ENCODE results near the gene TICAM1.
"Not testable (repeated sequence)": the region's sequence is repeated elsewhere in the genome, so short reads cannot be mapped to it uniquely, and the experiment has no call there.

The TICAM1 gene

DNA sequence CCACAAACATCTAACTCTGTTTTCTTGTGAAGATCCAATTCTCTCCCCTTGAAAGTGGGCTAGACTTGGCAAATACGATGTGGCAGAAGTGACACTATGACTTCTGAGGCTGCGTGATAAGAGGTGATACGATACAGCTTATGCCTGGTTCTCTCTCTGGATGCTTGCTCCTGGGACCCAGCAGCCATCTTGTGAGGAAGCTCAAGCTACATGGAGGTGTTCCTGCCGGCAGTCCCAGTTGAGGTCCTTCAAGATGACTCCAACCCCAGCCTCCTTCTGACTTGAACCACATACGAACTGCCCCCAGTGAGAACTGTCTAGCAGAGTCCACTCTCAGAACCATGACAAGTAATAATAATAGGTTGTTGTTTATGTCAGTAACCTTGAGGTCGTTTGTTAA, 50.7 kb downstream of the TICAM1 start:
- no peak for DNase-seq
- H3K9me3 ChIP-seq (ENCODE audit: insufficient read depth, low read depth, low read length): peaks cover 2% of the 10 kb centered on the region
- no peak overlapping the region for H3K14ac ChIP-seq (ENCODE audit: low read length)
- H4K91ac ChIP-seq (ENCODE audit: low read depth, low read length): no peak overlapping the region
- H3K4ac ChIP-seq (ENCODE audit: low read depth, low read length): no peak overlapping the region
- no peak overlapping the region for H3K4me2 ChIP-seq (ENCODE audit: low read length)
- no peak overlapping the region for H3K4me3 ChIP-seq (ENCODE audit: low read depth, low read length)
- H2BK120ac ChIP-seq (ENCODE audit: insufficient read depth, low read length, poor library complexity): no peak overlapping the region
- no peaks in the 10 kb centered on the region for H3K36me3 ChIP-seq (ENCODE audit: control insufficient read depth in 1 of 2, insufficient read depth in 2 of 2, low read length in 2 of 2)
- no peak overlapping the region for H2AK5ac ChIP-seq (ENCODE audit: low read length)
- no peak overlapping the region for H4K8ac ChIP-seq (ENCODE audit: low read depth, low read length)
- no peak overlapping the region for H2BK12ac ChIP-seq (ENCODE audit: low read length)
- H3K79me2 ChIP-seq (ENCODE audit: control insufficient read depth, insufficient read depth, low read length, poor library complexity): no peaks in the 10 kb centered on the region
- no peaks in the 10 kb centered on the region for H3K4me1 ChIP-seq (ENCODE audit: control insufficient read depth in 1 of 2, insufficient read depth in 2 of 2, low read length in 2 of 2)
- no peak overlapping the region for H4K12ac ChIP-seq (ENCODE audit: low read depth, low read length)
- H3K27me3 ChIP-seq (ENCODE audit: insufficient read depth, low read length): no peaks in the 10 kb centered on the region
- no peaks in the 10 kb centered on the region for H3K79me1 ChIP-seq (ENCODE audit: low read length)
- no CpG with 5 or more reads among the region's 6 CpGs for WGBS (ENCODE audit: extremely low coverage, insufficient coverage, insufficient read length)
- no peak overlapping the region for H3K9ac ChIP-seq (ENCODE audit: low read length)
- H2AFZ ChIP-seq (ENCODE audit: insufficient read depth, low read length, poor library complexity): no peak overlapping the region
- no peak overlapping the region for H3K23ac ChIP-seq (ENCODE audit: low read length)
- no peak overlapping the region for H2BK5ac ChIP-seq (ENCODE audit: low read depth, low read length, poor library complexity)
- no peak overlapping the region for H3K18ac ChIP-seq (ENCODE audit: low read length)
- H3K27ac ChIP-seq (ENCODE audit: low read depth, low read length): no peak overlapping the region

DNA sequence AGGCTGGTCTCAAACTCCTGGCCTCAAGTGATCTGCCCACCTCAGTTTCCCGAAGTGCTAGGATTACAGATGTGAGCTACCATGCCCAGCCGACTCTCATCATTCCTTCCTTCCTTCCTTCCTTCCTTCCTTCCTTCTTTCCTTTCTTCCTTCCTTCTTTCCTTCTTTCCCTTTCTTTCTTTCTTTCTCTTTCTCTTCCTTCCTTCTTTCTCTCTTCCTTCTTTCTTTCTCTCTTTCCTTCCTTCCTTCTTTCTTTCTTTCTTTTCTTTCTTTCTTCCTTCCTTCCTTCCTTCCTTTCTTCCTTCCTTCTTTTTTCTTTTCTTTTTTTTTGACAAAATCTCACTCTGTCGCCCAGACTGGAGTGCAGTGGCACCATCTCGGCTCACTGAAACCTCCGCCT, 53.4 kb downstream of the TICAM1 start:
- not testable (repeated sequence) for H3K4me2 ChIP-seq (ENCODE audit: low read length); H2AK5ac ChIP-seq (ENCODE audit: low read length); H3K23ac ChIP-seq (ENCODE audit: low read length); H3K4me3 ChIP-seq (ENCODE audit: low read depth, low read length); H2BK120ac ChIP-seq (ENCODE audit: insufficient read depth, low read length, poor library complexity); H3K4ac ChIP-seq (ENCODE audit: low read depth, low read length); H3K14ac ChIP-seq (ENCODE audit: low read length); H3K79me1 ChIP-seq (ENCODE audit: low read length); H3K9ac ChIP-seq (ENCODE audit: low read length); H3K36me3 ChIP-seq (ENCODE audit: control insufficient read depth in 1 of 2, insufficient read depth in 2 of 2, low read length in 2 of 2); H4K91ac ChIP-seq (ENCODE audit: low read depth, low read length); H2BK5ac ChIP-seq (ENCODE audit: low read depth, low read length, poor library complexity); H3K18ac ChIP-seq (ENCODE audit: low read length); H4K8ac ChIP-seq (ENCODE audit: low read depth, low read length); H2AFZ ChIP-seq (ENCODE audit: insufficient read depth, low read length, poor library complexity); H3K27ac ChIP-seq (ENCODE audit: low read depth, low read length); H3K79me2 ChIP-seq (ENCODE audit: control insufficient read depth, insufficient read depth, low read length, poor library complexity); H3K9me3 ChIP-seq (ENCODE audit: insufficient read depth, low read depth, low read length); DNase-seq; H3K27me3 ChIP-seq (ENCODE audit: insufficient read depth, low read length); H3K4me1 ChIP-seq (ENCODE audit: control insufficient read depth in 1 of 2, insufficient read depth in 2 of 2, low read length in 2 of 2); H2BK12ac ChIP-seq (ENCODE audit: low read length); H4K12ac ChIP-seq (ENCODE audit: low read depth, low read length)
- WGBS (ENCODE audit: extremely low coverage, insufficient coverage, insufficient read length): no CpG with 5 or more reads among the region's 5 CpGs

DNA sequence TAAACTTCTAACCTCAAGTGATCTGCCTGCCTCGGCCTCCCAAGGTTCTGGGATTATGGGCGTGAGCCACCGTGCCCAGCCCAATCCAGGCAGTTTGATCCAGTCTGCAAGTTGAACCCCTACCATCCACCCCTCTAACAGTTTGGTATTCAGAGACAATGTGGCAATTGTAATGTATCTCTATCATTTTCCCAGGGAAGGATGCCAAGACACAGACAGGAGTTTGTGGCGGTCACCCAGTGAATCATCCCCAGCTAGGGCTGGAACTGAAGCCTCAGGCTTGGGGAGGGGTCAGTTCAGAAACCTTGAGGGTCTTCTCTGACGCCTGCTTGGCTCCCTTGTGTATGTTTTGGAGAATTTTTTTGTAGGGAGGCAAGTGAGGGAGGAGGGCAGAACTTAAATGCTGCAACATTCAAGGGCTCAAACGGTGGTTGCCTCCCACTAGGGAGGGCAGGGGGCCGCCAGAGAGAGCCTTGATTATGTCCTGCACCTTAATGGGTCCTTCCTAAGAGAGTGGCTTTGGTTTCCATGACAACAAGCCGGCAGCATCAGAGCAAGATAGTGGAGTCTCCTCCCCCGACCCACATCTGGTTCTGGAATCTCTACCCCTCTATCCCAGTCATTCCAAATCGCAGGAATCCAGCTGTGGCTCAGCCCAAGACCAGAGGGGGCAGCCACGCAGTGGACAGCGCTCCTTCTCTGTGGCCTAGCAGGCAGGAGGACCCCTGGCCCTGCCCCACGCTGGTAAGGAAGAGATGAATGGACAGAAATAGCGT, 54.9 kb downstream of the TICAM1 start:
- Histone ChIP-seq H2BK5ac (ENCODE audit: low read depth, low read length, poor library complexity) (no peak overlapping the region), H3K4me3 (ENCODE audit: low read depth, low read length) (no peak overlapping the region)

DNA sequence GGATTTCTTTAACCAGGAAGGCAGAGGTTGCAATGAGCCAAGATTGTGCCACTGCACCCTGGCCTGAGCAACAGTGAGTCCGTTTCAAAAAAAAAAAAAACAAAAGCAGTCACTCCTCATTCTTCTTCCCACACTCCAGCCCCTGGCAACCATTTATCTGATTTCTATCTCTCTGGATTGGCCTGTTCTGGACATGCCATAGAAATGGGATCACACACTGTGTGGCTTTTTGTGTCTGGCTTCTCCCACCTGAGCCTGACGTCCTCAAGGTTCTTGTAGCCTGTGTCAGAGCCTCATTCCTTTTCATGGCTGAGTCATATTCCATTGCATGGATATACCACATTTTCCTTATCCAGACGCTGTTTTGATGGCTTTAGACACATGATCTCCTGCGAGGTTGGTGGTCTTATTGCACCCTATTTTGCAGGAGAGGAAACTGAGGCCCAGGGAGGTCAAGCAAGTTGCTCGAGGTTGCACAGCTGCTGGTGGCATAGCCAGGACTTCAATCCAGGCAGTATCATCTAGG, 55.8 kb downstream of the TICAM1 start:
- Histone ChIP-seq H3K23ac (ENCODE audit: low read length) (no peak overlapping the region), H2BK5ac (ENCODE audit: low read depth, low read length, poor library complexity) (no peak overlapping the region), H2BK120ac (ENCODE audit: insufficient read depth, low read length, poor library complexity) (no peak overlapping the region), H4K91ac (ENCODE audit: low read depth, low read length) (no peak overlapping the region), H3K4ac (ENCODE audit: low read depth, low read length) (no peak overlapping the region), H3K4me3 (ENCODE audit: low read depth, low read length) (no peak overlapping the region), H3K4me2 (ENCODE audit: low read length) (no peak overlapping the region), H4K12ac (ENCODE audit: low read depth, low read length) (no peak overlapping the region), H3K18ac (ENCODE audit: low read length) (no peak overlapping the region), H4K8ac (ENCODE audit: low read depth, low read length) (no peak overlapping the region), H2AK5ac (ENCODE audit: low read length) (no peak overlapping the region), H2AFZ (ENCODE audit: insufficient read depth, low read length, poor library complexity) (no peak overlapping the region), H3K14ac (ENCODE audit: low read length) (no peak overlapping the region), H3K27me3 (ENCODE audit: insufficient read depth, low read length) (no peaks in the 10 kb centered on the region), H3K27ac (ENCODE audit: low read depth, low read length) (no peak overlapping the region), H3K4me1 (ENCODE audit: control insufficient read depth in 1 of 2, insufficient read depth in 2 of 2, low read length in 2 of 2) (no peaks in the 10 kb centered on the region), H3K79me1 (ENCODE audit: low read length) (no peaks in the 10 kb centered on the region), H3K9ac (ENCODE audit: low read length) (no peak overlapping the region), H3K9me3 (ENCODE audit: insufficient read depth, low read depth, low read length) (no peaks in the 10 kb centered on the region), H3K36me3 (ENCODE audit: control insufficient read depth in 1 of 2, insufficient read depth in 2 of 2, low read length in 2 of 2) (no peaks in the 10 kb centered on the region), H3K79me2 (ENCODE audit: control insufficient read depth, insufficient read depth, low read length, poor library complexity) (no peaks in the 10 kb centered on the region), H2BK12ac (ENCODE audit: low read length) (no peak overlapping the region)
- DNase-seq: peak; percentile 96 to 99
- no CpG with 5 or more reads among the region's 5 CpGs for WGBS (ENCODE audit: extremely low coverage, insufficient coverage, insufficient read length)

More for the DNA sequence above, 54.9 kb downstream of the TICAM1 start:
- no peak overlapping the region for H2AK5ac ChIP-seq (ENCODE audit: low read length)
- H3K9ac ChIP-seq (ENCODE audit: low read length): no peak overlapping the region
- H4K8ac ChIP-seq (ENCODE audit: low read depth, low read length): no peak overlapping the region
- no peak overlapping the region for H2BK120ac ChIP-seq (ENCODE audit: insufficient read depth, low read length, poor library complexity)
- H3K36me3 ChIP-seq (ENCODE audit: control insufficient read depth in 1 of 2, insufficient read depth in 2 of 2, low read length in 2 of 2): no peaks in the 10 kb centered on the region
- DNase-seq: peak; percentile 48 to 68
- no peak overlapping the region for H3K4me2 ChIP-seq (ENCODE audit: low read length)
- H3K79me1 ChIP-seq (ENCODE audit: low read length): no peaks in the 10 kb centered on the region
- no peak overlapping the region for H3K18ac ChIP-seq (ENCODE audit: low read length)
- no CpG with 5 or more reads among the region's 14 CpGs for WGBS (ENCODE audit: extremely low coverage, insufficient coverage, insufficient read length)
- no peaks in the 10 kb centered on the region for H3K4me1 ChIP-seq (ENCODE audit: control insufficient read depth in 1 of 2, insufficient read depth in 2 of 2, low read length in 2 of 2)
- no peak overlapping the region for H2AFZ ChIP-seq (ENCODE audit: insufficient read depth, low read length, poor library complexity)
- H3K23ac ChIP-seq (ENCODE audit: low read length): no peak overlapping the region
- no peak overlapping the region for H3K4ac ChIP-seq (ENCODE audit: low read depth, low read length)
- H3K79me2 ChIP-seq (ENCODE audit: control insufficient read depth, insufficient read depth, low read length, poor library complexity): no peaks in the 10 kb centered on the region
- no peak overlapping the region for H4K12ac ChIP-seq (ENCODE audit: low read depth, low read length)
- H2BK12ac ChIP-seq (ENCODE audit: low read length): no peak overlapping the region
- H3K27ac ChIP-seq (ENCODE audit: low read depth, low read length): no peak overlapping the region
- no peak overlapping the region for H4K91ac ChIP-seq (ENCODE audit: low read depth, low read length)
- peaks cover 2% of the 10 kb centered on the region for H3K9me3 ChIP-seq (ENCODE audit: insufficient read depth, low read depth, low read length)
- no peaks in the 10 kb centered on the region for H3K27me3 ChIP-seq (ENCODE audit: insufficient read depth, low read length)
- no peak overlapping the region for H3K14ac ChIP-seq (ENCODE audit: low read length)
